Astrocyte (in vitro differentiated cells and primary cell): ENCODE measurements around the gene NRG3. TPM values are rescaled to one million over a fixed set of nuclear protein-coding genes. Genes with fewer than 3 reads are reported as not detected.
A peak's percentile ranks its signal among the peaks of the same experiment; 100 is the strongest.

Source experiments
- DNase-seq: peaks from one replicate; pipeline ENCODE4 v3.0.0-alpha.2; 2010; ENCODE audit warnings: low read depth
- FAIRE-seq: peaks from 2 replicates; lab custom pipeline; 2011; peaks lifted over from hg19 to GRCh38; lab: Jason Lieb, UNC
- H2AFZ ChIP-seq: 2 replicates; pipeline ENCODE4 v1.6.0; 2012; ENCODE audit warnings: low read depth, low read length, inconsistent platforms
- H3K27ac ChIP-seq: 2 replicates; pipeline ENCODE4 v1.5.1; 2011; ENCODE audit warnings: low read depth, low read length, inconsistent platforms
- H3K27me3 ChIP-seq: 2 replicates; pipeline ENCODE4 v1.6.0; 2011; ENCODE audit warnings: low read length, inconsistent platforms; ENCODE audit not compliant: insufficient read depth
- H3K36me3 ChIP-seq: 2 replicates; pipeline ENCODE4 v1.5.1; 2011; ENCODE audit warnings: low read length, inconsistent platforms; ENCODE audit not compliant: insufficient read depth
- H3K4me1 ChIP-seq: 2 replicates; pipeline ENCODE4 v1.5.1; 2011; ENCODE audit warnings: low read length, inconsistent platforms; ENCODE audit not compliant: insufficient read depth
- H3K4me2 ChIP-seq: 2 replicates; pipeline ENCODE4 v1.6.0; 2012; ENCODE audit warnings: low read length, inconsistent platforms
- H3K4me3 ChIP-seq: 2 replicates; pipeline ENCODE4 v1.5.1; 2011; ENCODE audit warnings: low read depth, mild to moderate bottlenecking, low read length, inconsistent platforms; ENCODE audit not compliant: insufficient read depth
- H3K79me2 ChIP-seq: 2 replicates; pipeline ENCODE4 v1.6.0; 2012; ENCODE audit warnings: mild to moderate bottlenecking, low read length, inconsistent platforms; ENCODE audit not compliant: insufficient read depth
- H3K9ac ChIP-seq: 2 replicates; pipeline ENCODE4 v1.6.0; 2012; ENCODE audit warnings: mild to moderate bottlenecking, low read length, inconsistent platforms
- H3K9me3 ChIP-seq: 2 replicates; pipeline ENCODE4 v1.5.1; 2012; ENCODE audit warnings: low read depth, mild to moderate bottlenecking, low read length, inconsistent platforms; ENCODE audit not compliant: insufficient read depth
- H4K20me1 ChIP-seq: 2 replicates; pipeline ENCODE4 v1.6.0; 2012; ENCODE audit warnings: low read length, inconsistent platforms; ENCODE audit not compliant: insufficient read depth
- H3K27ac Mint-ChIP-seq: one replicate; pipeline ENCODE4 v1.8.0; 2021; ENCODE audit warnings: mild to moderate bottlenecking, mixed read lengths; ENCODE audit not compliant: unreplicated experiment
- H3K27me3 Mint-ChIP-seq: one replicate; pipeline ENCODE4 v1.8.0; 2021; ENCODE audit warnings: low read depth, mixed read lengths; ENCODE audit not compliant: unreplicated experiment
- H3K36me3 Mint-ChIP-seq: one replicate; pipeline ENCODE4 v1.8.0; 2021; ENCODE audit warnings: low read depth, mixed read lengths; ENCODE audit not compliant: unreplicated experiment
- H3K4me1 Mint-ChIP-seq: one replicate; pipeline ENCODE4 v1.8.0; 2021; ENCODE audit warnings: low read depth, mixed read lengths; ENCODE audit not compliant: unreplicated experiment
- H3K4me3 Mint-ChIP-seq: one replicate; pipeline ENCODE4 v1.8.0; 2021; ENCODE audit warnings: mild to moderate bottlenecking, moderate library complexity, mixed read lengths; ENCODE audit not compliant: unreplicated experiment
- H3K9me3 Mint-ChIP-seq: one replicate; pipeline ENCODE4 v1.8.0; 2021; ENCODE audit warnings: mild to moderate bottlenecking, mixed read lengths; ENCODE audit not compliant: unreplicated experiment
- EZH2 ChIP-seq: IDR thresholded peaks from 2 replicates; pipeline ENCODE4 v1.6.1; 2012; ENCODE audit warnings: mild to moderate bottlenecking, low read length, inconsistent platforms; ENCODE audit not compliant: insufficient read depth
- total RNA-seq: library from RNA; stranded (reverse); gene quantifications from 2 replicates; pipeline ENCODE4 v1.2.1, GENCODE V29; 2021
- TF ChIP-seq, protein P1 (sequence below): IDR thresholded peaks from 2 replicates; pipeline ENCODE4 v1.5.1; 2011; ENCODE audit warnings: low read depth, mild to moderate bottlenecking, inconsistent platforms, low read length, moderate library complexity; ENCODE audit not compliant: insufficient read depth

NRG3 gene
- total RNA-seq, 1 donor from 2014 or later: 2.1 TPM

GRCh38 chr10:82171899-82172298, 296.9 kb downstream of the NRG3 start:
- no peaks in the 10 kb centered on the region for H3K27me3 ChIP-seq
- H3K4me1 Mint-ChIP-seq: no peaks in the 10 kb centered on the region
- no peaks in the 10 kb centered on the region for H3K27me3 Mint-ChIP-seq
- no peak overlapping the region for H3K4me3 ChIP-seq
- no peaks in the 10 kb centered on the region for H3K9me3 Mint-ChIP-seq
- TF ChIP-seq EZH2: no peak
- TF ChIP-seq, protein P1, sequence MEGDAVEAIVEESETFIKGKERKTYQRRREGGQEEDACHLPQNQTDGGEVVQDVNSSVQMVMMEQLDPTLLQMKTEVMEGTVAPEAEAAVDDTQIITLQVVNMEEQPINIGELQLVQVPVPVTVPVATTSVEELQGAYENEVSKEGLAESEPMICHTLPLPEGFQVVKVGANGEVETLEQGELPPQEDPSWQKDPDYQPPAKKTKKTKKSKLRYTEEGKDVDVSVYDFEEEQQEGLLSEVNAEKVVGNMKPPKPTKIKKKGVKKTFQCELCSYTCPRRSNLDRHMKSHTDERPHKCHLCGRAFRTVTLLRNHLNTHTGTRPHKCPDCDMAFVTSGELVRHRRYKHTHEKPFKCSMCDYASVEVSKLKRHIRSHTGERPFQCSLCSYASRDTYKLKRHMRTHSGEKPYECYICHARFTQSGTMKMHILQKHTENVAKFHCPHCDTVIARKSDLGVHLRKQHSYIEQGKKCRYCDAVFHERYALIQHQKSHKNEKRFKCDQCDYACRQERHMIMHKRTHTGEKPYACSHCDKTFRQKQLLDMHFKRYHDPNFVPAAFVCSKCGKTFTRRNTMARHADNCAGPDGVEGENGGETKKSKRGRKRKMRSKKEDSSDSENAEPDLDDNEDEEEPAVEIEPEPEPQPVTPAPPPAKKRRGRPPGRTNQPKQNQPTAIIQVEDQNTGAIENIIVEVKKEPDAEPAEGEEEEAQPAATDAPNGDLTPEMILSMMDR: no peak
- H3K4me2 ChIP-seq: no peak overlapping the region
- FAIRE-seq: no peak
- DNase-seq: no peak
- no peak overlapping the region for H3K27ac Mint-ChIP-seq
- H2AFZ ChIP-seq: no peak overlapping the region
- no peaks in the 10 kb centered on the region for H4K20me1 ChIP-seq
- no peaks in the 10 kb centered on the region for H3K36me3 ChIP-seq
- H3K36me3 Mint-ChIP-seq: no peaks in the 10 kb centered on the region
- H3K9me3 ChIP-seq: no peaks in the 10 kb centered on the region
- H3K4me3 Mint-ChIP-seq: no peak overlapping the region
- H3K27ac ChIP-seq: no peak overlapping the region
- H3K4me1 ChIP-seq: no peaks in the 10 kb centered on the region
- H3K79me2 ChIP-seq: no peaks in the 10 kb centered on the region
- H3K9ac ChIP-seq: no peak overlapping the region

DNA sequence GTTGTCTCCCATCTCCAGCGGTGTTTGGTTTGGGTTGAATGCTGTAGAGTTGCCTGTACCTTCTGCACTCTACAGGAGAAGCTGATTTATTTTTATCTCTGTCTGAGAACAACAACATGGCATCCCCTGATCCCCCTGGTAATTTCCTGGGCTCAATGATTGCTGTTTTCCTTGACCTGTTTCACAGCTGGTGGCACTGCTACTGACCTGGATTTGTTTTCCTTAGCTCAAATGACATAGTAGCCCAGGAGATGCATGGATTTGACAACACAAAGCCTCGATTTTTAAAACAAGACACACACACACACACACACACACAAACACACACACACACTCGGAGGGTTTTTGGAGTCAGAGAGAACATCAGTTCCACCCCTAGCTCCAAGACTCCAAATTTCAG, 301.6 kb downstream of the NRG3 start:
- H3K9me3 Mint-ChIP-seq: no peaks in the 10 kb centered on the region
- Histone ChIP-seq H3K4me1 (no peaks in the 10 kb centered on the region), H3K36me3 (no peaks in the 10 kb centered on the region), H3K4me2 (no peak overlapping the region), H3K27ac (no peak overlapping the region), H3K9me3 (no peaks in the 10 kb centered on the region), H2AFZ (no peak overlapping the region), H3K9ac (no peak overlapping the region), H3K4me3 (no peak overlapping the region), H3K79me2 (no peaks in the 10 kb centered on the region), H4K20me1 (no peaks in the 10 kb centered on the region), H3K27me3 (no peaks in the 10 kb centered on the region)
- no peaks in the 10 kb centered on the region for H3K36me3 Mint-ChIP-seq
- H3K4me1 Mint-ChIP-seq: no peaks in the 10 kb centered on the region
- H3K27me3 Mint-ChIP-seq: no peaks in the 10 kb centered on the region
- TF ChIP-seq EZH2: no peak
- TF ChIP-seq, protein P1: no peak
- no peak overlapping the region for H3K27ac Mint-ChIP-seq
- H3K4me3 Mint-ChIP-seq: no peak overlapping the region
- DNase-seq (no peak), FAIRE-seq (no peak)

GRCh38 chr10:82190432-82191260, 315.7 kb downstream of the NRG3 start:
- no peak for FAIRE-seq
- Mint-ChIP-seq H3K27ac (no peak overlapping the region), H3K9me3 (no peaks in the 10 kb centered on the region), H3K27me3 (no peaks in the 10 kb centered on the region), H3K4me1 (no peaks in the 10 kb centered on the region), H3K4me3 (no peak overlapping the region), H3K36me3 (no peaks in the 10 kb centered on the region)
- Histone ChIP-seq H3K27me3 (no peaks in the 10 kb centered on the region), H3K36me3 (no peaks in the 10 kb centered on the region), H3K79me2 (no peaks in the 10 kb centered on the region), H4K20me1 (no peaks in the 10 kb centered on the region), H3K4me1 (no peaks in the 10 kb centered on the region), H3K27ac (no peak overlapping the region), H3K9ac (no peak overlapping the region), H2AFZ (no peak overlapping the region), H3K4me2 (no peak overlapping the region), H3K9me3 (no peaks in the 10 kb centered on the region), H3K4me3 (no peak overlapping the region)
- TF ChIP-seq, protein P1: no peak
- TF ChIP-seq EZH2: no peak
- peak; percentile 7 for DNase-seq
